Choroid plexus epithelial cell (primary cell): ENCODE data around the gene SERINC2.

ENCODE experiments used
- DNase-seq: peaks from one replicate; pipeline ENCODE4 v3.0.0-alpha.2; 2010; ENCODE audit warnings: low read depth
- H3K4me3 ChIP-seq: 2 replicates; pipeline ENCODE4 v1.5.1; 2011; ENCODE audit warnings: low read depth, mild to moderate bottlenecking, control low read depth, low read length, moderate library complexity
- CTCF ChIP-seq: conservative IDR thresholded peaks from 2 replicates; pipeline ENCODE4 v1.5.1; 2011; ENCODE audit warnings: low read depth, mild to moderate bottlenecking, control low read depth, inconsistent platforms, low read length, moderate library complexity

Gene SERINC2

GRCh38 chr1:31434101-31434871, 21.3 kb downstream of the SERINC2 start:
- TF ChIP-seq CTCF: no peak
- no peak for DNase-seq
- no peak overlapping the region for H3K4me3 ChIP-seq

- no peak for TF ChIP-seq CTCF
- no peak for DNase-seq
Measured at GRCh38 chr1:31434979-31435378, 22.0 kb downstream of the SERINC2 start.

GRCh38 chr1:31435471-31436409, 22.7 kb downstream of the SERINC2 start:
- DNase-seq: no peak
- TF ChIP-seq CTCF: no peak
- no peak overlapping the region for H3K4me3 ChIP-seq

More at GRCh38 chr1:31434979-31435378, 22.0 kb downstream of the SERINC2 start:
- H3K4me3 ChIP-seq: no peak overlapping the region

GRCh38 chr1:31436596-31437432, 23.8 kb downstream of the SERINC2 start:
- no peak for TF ChIP-seq CTCF
- H3K4me3 ChIP-seq: no peak overlapping the region
- no peak for DNase-seq

- no peak for DNase-seq
- no peak for TF ChIP-seq CTCF
Measured at GRCh38 chr1:31437433-31438037, 24.5 kb downstream of the SERINC2 start.

GRCh38 chr1:31439276-31439675, 26.3 kb downstream of the SERINC2 start:
- H3K4me3 ChIP-seq: no peak overlapping the region
- no peak for DNase-seq
- TF ChIP-seq CTCF: no peak

More at GRCh38 chr1:31437433-31438037, 24.5 kb downstream of the SERINC2 start:
- no peak overlapping the region for H3K4me3 ChIP-seq
